HUES48 (cell line): Measurements from ENCODE around the gene ABI3BP.

Source experiments
- H3K27ac ChIP-seq: one replicate; pipeline ENCODE4 v1.7.0; 2013; ENCODE audit warnings: low read depth, low read length, inconsistent platforms
- H3K27me3 ChIP-seq: 2 replicates; pipeline ENCODE4 v1.6.1; 2013; ENCODE audit warnings: mild to moderate bottlenecking, low read length; ENCODE audit not compliant: control insufficient read depth, insufficient read depth
- H3K36me3 ChIP-seq: 2 replicates; pipeline ENCODE4 v1.6.1; 2013; ENCODE audit warnings: low read length; ENCODE audit not compliant: control insufficient read depth, insufficient read depth
- H3K4me1 ChIP-seq: 2 replicates; pipeline ENCODE4 v1.6.1; 2013; ENCODE audit warnings: mild to moderate bottlenecking, low read length; ENCODE audit not compliant: control insufficient read depth, insufficient read depth
- H3K4me3 ChIP-seq: 2 replicates; pipeline ENCODE4 v1.5.1; 2013; ENCODE audit warnings: mild to moderate bottlenecking, low read depth, low read length
- H3K9ac ChIP-seq: 2 replicates; pipeline ENCODE4 v1.6.1; 2013; ENCODE audit warnings: mild to moderate bottlenecking, low read depth, low read length, moderate library complexity
- H3K9me3 ChIP-seq: 2 replicates; pipeline ENCODE4 v1.6.1; 2013; ENCODE audit warnings: low read length; ENCODE audit not compliant: control insufficient read depth, insufficient read depth

Gene ABI3BP

DNA sequence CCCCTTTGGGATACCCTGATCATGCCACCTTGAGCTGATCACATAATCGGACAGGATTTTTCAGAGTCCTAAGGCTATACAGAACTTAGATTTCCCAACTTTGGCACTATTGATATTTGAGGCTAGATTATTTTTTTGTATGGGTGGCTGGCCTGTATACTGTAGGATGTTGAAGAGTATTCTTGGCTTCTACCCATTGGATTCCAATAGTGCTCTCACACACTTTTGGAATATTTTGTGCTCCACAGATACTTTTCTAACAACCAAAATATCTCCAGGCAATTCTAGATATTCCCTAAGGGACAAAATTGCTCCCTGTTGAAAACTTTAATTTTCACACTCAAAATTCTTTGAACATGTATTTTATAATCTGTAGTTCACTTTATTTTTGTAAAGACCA is 125.1 kb downstream of the ABI3BP start:
- no peak overlapping the region for H3K9ac ChIP-seq
- H3K36me3 ChIP-seq: no peaks in the 10 kb centered on the region
- no peaks in the 10 kb centered on the region for H3K4me1 ChIP-seq
- no peak overlapping the region for H3K4me3 ChIP-seq
- H3K27me3 ChIP-seq: no peaks in the 10 kb centered on the region
- H3K9me3 ChIP-seq: no peaks in the 10 kb centered on the region
- H3K27ac ChIP-seq: no peak overlapping the region

DNA sequence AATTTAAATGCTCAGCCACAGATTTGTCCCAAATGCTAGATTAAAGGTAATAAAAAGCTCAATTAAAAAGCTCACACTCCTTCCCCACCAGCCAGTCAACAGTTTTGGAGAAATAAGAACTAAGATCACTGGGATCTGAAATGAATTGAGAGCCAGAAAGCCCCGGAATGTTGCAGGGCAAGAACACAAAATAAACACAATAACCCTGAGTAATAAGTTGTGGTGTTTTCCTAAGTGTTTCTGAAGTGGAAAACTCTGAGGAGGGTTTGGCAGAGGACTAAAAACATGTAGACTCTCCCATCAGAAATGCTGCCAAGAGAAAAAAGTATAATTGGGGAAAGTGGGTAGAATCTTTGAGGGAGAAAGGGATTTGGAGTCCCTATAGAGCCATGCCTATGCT is 127.8 kb downstream of the ABI3BP start:
- no peaks in the 10 kb centered on the region for H3K36me3 ChIP-seq
- no peaks in the 10 kb centered on the region for H3K27me3 ChIP-seq
- no peak overlapping the region for H3K27ac ChIP-seq
- H3K9me3 ChIP-seq: no peaks in the 10 kb centered on the region
- H3K4me3 ChIP-seq: no peak overlapping the region
- no peaks in the 10 kb centered on the region for H3K4me1 ChIP-seq
- no peak overlapping the region for H3K9ac ChIP-seq

DNA sequence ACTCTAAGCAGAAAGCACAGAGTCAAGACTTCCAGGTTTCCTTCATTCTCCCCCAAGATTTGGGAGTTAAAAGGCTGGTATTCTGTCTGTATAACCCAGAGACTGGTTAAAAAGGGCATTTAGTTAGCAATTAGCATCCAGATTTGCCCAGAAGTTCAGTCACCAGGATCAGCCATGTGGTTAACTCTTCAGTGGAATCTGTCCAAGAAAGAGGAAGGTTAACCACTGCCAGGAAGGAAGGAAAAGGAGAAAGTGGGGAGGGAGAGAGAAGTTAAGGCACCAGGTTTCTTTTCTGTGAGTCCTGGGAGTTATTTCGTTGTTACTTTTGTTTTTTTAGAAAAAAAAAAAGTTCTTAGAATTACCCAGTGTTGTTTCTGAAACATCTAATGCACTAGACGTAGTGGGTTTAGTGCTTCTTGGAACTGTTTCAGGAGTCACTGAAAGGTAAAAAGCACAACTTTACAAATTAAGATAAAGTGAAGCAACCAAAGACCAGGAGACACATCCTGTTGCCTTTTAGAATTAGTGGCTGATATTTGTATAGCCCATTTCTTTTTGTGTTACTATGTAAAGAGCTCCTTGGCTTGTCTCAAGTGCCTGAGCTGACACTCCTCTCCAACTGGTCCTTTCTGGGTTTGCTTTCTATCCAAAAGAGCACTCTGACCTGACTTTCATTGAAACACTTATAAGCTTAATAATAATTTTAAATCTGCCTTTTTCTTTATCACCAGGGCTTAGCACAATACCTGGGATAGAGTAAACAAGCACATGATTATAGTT is 128.6 kb downstream of the ABI3BP start:
- H3K9me3 ChIP-seq: no peaks in the 10 kb centered on the region
- H3K4me3 ChIP-seq: no peak overlapping the region
- no peaks in the 10 kb centered on the region for H3K27me3 ChIP-seq
- no peaks in the 10 kb centered on the region for H3K4me1 ChIP-seq
- H3K9ac ChIP-seq: no peak overlapping the region
- H3K36me3 ChIP-seq: no peaks in the 10 kb centered on the region
- no peak overlapping the region for H3K27ac ChIP-seq

DNA sequence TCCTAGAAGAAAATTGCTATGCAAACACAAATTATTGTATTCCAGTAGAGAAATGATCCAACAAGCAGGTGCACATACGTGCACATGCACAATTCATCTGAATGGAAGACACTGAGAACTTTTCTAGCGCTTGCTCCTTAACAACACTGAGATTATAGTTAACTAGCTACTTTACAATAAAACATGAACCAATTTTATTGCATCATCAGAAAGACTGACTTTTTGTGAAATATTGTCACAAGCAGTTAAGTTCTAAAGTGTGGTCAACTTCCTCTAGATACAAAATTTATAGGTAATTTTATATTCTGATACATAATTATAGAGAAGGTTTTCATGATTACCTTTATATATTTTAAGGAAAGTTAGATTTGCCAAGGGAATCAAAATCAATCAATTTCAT is 135.4 kb downstream of the ABI3BP start:
- H3K9me3 ChIP-seq: no peaks in the 10 kb centered on the region
- H3K4me3 ChIP-seq: no peak overlapping the region

DNA sequence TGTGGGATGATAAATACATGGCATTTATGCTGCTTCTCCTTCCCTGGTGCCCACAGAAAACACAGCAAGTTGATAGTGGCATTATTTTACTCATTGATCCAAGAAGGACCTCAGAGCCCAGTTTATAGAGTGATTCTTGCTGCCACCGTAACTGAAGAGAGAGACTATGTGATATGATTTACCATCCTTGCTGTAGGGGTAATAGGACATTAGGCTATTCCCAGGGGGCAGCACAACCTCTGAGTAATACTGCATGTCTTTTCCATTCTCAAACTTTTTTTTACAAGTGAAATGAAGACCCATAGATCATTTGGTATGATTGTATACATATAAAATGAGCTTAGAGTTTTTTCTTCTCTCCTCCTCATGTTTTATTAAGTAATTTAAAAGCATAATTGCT is 136.4 kb downstream of the ABI3BP start:
- Histone ChIP-seq H3K27ac (no peak overlapping the region), H3K27me3 (no peaks in the 10 kb centered on the region), H3K4me3 (no peak overlapping the region), H3K4me1 (no peaks in the 10 kb centered on the region), H3K9ac (no peak overlapping the region), H3K36me3 (no peaks in the 10 kb centered on the region), H3K9me3 (no peaks in the 10 kb centered on the region)

More for the DNA sequence above, 135.4 kb downstream of the ABI3BP start:
- Histone ChIP-seq H3K27ac (no peak overlapping the region), H3K27me3 (no peaks in the 10 kb centered on the region), H3K4me1 (no peaks in the 10 kb centered on the region), H3K36me3 (no peaks in the 10 kb centered on the region), H3K9ac (no peak overlapping the region)

DNA sequence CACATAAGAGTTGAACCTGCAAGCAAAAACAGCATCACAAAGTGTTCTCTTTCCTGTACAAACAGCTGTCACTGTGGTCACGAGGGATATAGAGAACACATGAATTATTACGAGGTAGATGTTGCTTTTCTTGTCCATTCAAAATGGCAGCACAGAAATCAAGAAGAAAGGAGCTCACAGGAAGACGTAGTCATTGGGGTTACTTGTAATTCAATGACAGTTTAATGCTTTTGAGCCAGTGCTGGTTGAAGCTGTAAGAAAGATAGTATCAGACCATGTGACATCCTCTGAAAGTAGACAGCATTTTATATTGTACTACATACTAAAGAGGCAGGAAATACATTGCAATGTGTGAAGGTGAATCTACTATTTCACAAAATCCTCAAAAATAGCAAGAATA is 140.4 kb downstream of the ABI3BP start:
- Histone ChIP-seq H3K27me3 (no peaks in the 10 kb centered on the region), H3K27ac (no peak overlapping the region), H3K4me1 (no peaks in the 10 kb centered on the region), H3K9me3 (no peaks in the 10 kb centered on the region), H3K4me3 (no peak overlapping the region), H3K36me3 (no peaks in the 10 kb centered on the region), H3K9ac (no peak overlapping the region)

DNA sequence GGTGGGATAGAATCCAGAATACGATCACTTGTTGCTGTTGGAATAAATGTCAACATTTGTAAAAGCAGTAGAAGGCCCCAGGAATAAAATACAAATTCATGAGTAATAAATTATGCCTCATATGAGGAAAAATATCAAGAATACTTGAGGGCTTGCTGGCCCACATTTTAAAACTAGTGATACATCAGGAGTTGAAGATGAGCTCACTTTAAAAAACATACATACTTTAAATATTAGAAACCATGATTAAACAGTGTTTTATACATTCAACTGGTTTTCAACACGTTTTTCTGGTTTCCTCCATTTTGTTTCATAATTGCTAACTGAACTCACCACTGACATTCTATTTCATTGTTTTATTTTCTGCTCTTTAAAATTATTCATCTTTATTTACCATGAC is 142.5 kb downstream of the ABI3BP start:
- H3K27ac ChIP-seq: no peak overlapping the region
- no peak overlapping the region for H3K9ac ChIP-seq

DNA sequence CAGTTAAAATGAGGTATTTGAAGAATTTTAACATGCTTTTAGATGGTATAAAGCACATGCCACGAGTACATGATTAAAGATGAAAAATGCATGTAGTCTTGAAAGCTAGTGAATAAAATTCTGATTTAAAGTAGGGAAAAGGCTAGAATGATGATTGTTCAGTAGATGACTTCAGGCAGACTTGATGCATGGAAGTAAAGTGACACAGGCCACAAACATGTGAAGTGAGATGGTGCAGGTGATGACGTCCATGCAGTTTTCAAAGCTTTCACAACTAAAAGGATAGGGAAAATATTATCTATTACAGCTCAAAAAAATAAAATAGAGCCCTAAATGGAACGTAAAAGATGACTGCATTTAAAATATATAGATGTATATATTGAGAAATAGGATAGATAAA is 143.1 kb downstream of the ABI3BP start:
- Histone ChIP-seq H3K9ac (no peak overlapping the region), H3K4me1 (no peaks in the 10 kb centered on the region), H3K36me3 (no peaks in the 10 kb centered on the region), H3K9me3 (no peaks in the 10 kb centered on the region), H3K4me3 (no peak overlapping the region), H3K27me3 (no peaks in the 10 kb centered on the region), H3K27ac (no peak overlapping the region)

More for the DNA sequence above, 142.5 kb downstream of the ABI3BP start:
- Histone ChIP-seq H3K9me3 (no peaks in the 10 kb centered on the region), H3K4me1 (no peaks in the 10 kb centered on the region), H3K4me3 (no peak overlapping the region), H3K36me3 (no peaks in the 10 kb centered on the region), H3K27me3 (no peaks in the 10 kb centered on the region)

DNA sequence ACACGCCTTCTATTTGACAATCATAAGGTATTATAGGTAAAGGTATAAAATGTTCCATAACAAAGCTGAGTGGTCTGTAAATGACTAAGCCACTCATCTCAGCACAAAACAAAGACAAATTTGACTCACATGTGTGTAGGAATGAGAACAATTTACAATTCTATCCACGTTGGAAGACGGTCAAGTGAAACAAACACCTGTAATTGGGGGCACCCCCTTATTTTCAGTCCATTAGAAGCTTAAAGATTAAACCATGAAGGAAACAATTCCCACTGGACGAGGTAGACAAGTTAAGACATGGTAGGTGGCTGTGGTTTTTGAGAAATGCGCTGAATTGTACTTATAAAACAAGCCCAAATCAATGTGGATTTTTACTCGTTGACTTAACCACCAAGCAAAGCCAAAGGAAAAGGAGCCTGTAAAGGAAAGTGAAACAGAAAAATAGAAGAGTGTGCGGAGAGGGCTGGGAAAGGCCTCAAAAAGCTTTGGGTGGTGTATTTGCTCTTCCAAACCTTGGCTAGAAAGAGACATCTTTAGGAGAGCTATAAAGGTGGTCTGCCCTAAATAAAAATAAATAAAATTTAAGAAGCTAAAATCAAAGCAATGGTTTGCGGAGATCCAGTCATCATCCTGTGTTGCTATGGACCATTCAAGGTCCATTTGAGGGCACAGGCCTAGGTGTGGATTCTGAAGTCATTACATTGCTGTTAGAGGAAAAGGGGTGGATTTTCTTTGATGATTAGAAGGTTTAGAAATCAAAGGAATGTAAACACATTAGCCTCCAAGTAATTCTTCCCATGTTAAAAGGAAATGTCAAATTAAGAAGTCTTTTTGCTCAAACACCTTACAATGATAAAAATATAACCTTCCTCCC is 148.9 kb downstream of the ABI3BP start:
- no peaks in the 10 kb centered on the region for H3K27me3 ChIP-seq
- H3K27ac ChIP-seq: no peak overlapping the region
- no peaks in the 10 kb centered on the region for H3K36me3 ChIP-seq
- no peaks in the 10 kb centered on the region for H3K9me3 ChIP-seq
- H3K4me3 ChIP-seq: no peak overlapping the region
- no peak overlapping the region for H3K9ac ChIP-seq
- H3K4me1 ChIP-seq: no peaks in the 10 kb centered on the region

DNA sequence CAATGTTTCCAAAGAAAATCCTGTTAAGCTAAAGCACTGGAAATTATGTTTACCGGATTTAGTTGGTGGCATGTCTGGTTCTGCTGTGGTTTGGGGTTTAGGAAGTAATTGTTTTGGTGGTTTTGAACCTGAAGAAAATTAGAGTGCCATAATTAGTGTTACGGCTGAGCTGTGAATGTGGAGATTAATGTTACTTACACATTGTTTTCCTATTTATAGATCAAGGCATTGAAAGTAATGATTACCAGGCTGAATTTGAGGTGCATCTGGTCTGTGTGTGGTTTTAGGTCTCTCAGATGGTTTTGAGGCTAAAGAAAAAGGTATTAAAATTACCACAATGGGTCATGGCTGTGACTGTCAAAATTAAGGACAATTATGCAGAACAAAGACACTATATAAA is 155.1 kb downstream of the ABI3BP start:
- H3K4me3 ChIP-seq: no peak overlapping the region
- H3K27ac ChIP-seq: no peak overlapping the region
- no peaks in the 10 kb centered on the region for H3K9me3 ChIP-seq
- H3K36me3 ChIP-seq: no peaks in the 10 kb centered on the region
- H3K27me3 ChIP-seq: no peaks in the 10 kb centered on the region
- H3K9ac ChIP-seq: no peak overlapping the region
- H3K4me1 ChIP-seq: 0 out of 2 replicates have a peak, but pooled peaks cover 4% of the 10 kb centered on the region

DNA sequence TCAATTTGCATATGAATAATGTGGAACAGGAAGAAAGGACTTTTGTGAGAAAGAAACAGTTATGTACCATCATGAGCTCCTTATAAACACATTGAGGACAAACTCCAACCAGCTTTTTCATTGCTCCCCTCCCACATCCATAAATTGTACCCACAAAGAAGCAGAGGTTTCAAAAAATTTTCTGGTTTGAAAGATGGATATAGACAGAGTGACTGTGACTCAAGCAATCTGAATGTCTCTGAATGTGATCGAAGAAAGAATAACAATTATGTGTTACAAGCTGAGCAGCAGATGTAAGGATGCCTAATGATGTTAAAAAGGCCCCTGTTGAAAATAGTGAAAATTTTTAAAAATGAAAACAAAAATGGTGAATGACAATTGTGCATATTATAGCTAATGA is 156.6 kb downstream of the ABI3BP start:
- H3K27me3 ChIP-seq: no peaks in the 10 kb centered on the region

More for the DNA sequence above, 156.6 kb downstream of the ABI3BP start:
- Histone ChIP-seq H3K9ac (no peak overlapping the region), H3K36me3 (no peaks in the 10 kb centered on the region), H3K27ac (no peak overlapping the region), H3K9me3 (no peaks in the 10 kb centered on the region), H3K4me3 (no peak overlapping the region), H3K4me1 (0 out of 2 replicates have a peak, but pooled peaks cover 4% of the 10 kb centered on the region)
